HCT116 (cell line): ENCODE results near the gene KLF11. TPM values are rescaled to one million over a fixed set of nuclear protein-coding genes. Genes with fewer than 3 reads are reported as not detected.

Experiments
- ATAC-seq: fragments of 200-7000 bp; cut with Tn5 transposase; 2 replicates; pipeline ENCODE4 v1.9.1; 2020; ENCODE audit warnings: mild to moderate bottlenecking, moderate library complexity
- BruUV-seq: library from RNA; stranded (reverse); fragments of 400-500 nt; replicated peaks from 2 replicates; lab custom pipeline; 2021; lab: Mats Ljungman, UMichigan
- CTCF ChIA-PET: fragments of 300-600 bp; sonication (Branson Sonifier 250); formaldehyde crosslinking; loops from one replicate; lab custom pipeline; 2021; ENCODE audit warnings: antibody characterized with exemption; lab: Charles Lee
- POLR2A ChIA-PET: fragments of 300-600, 350-600 bp; sonication (Branson Sonifier 250); formaldehyde crosslinking; loops from one replicate; lab custom pipeline; 2021; ENCODE audit warnings: antibody characterized with exemption; lab: Charles Lee
- RAD21 ChIA-PET, 2 experiments: fragments of 300-600 bp; sonication (Branson Sonifier 250); formaldehyde crosslinking; loops; one replicate each; lab custom pipeline; 2023; ENCODE audit warnings: low total read pairs in 2 of 2; ENCODE audit not compliant: uncharacterized antibody in 2 of 2, unreplicated experiment in 2 of 2, low non-redundant PET in 1 of 2; lab: Charles Lee
- DNase-seq: peaks from one replicate; pipeline ENCODE4 v3.0.0-alpha.2; 2010; ENCODE audit warnings: low read depth, low spot score
- H2AFZ ChIP-seq: fragments of 200-600 bp; shearing (Covaris generic), sonication (generic); 2 replicates; pipeline ENCODE4 v1.6.1; 2017; ENCODE audit warnings: low read depth, mixed run types, mixed read lengths, antibody characterized with exemption, low read length; ENCODE audit not compliant: poor library complexity, severe bottlenecking
- H3K27ac ChIP-seq: 2 replicates; pipeline ENCODE4 v1.5.1; 2012; ENCODE audit warnings: low read depth, low read length
- H3K27me3 ChIP-seq: fragments of 200-600 bp; sonication (generic); 2 replicates; pipeline ENCODE4 v1.6.1; 2016; ENCODE audit warnings: mixed run types, low read length, mixed read lengths; ENCODE audit not compliant: insufficient read depth
- H3K36me3 ChIP-seq, 2 experiments: fragments of 200-500 bp in 1 of 2; fragments of 200-600 bp in 1 of 2; sonication (Bioruptor generic) in 1 of 2; sonication (generic) in 1 of 2; 2 replicates each; pipeline versions ENCODE4 v1.5.1 to v1.6.1; 2014 to 2016; ENCODE audit warnings: low read length in 2 of 2, inconsistent platforms in 1 of 2, mixed read lengths in 1 of 2, mixed run types in 1 of 2; ENCODE audit not compliant: insufficient read depth in 2 of 2, control insufficient read depth in 1 of 2
- H3K4me1 ChIP-seq, 2 experiments: fragments of 200-600 bp in 1 of 2; sonication (generic) in 1 of 2; 2 replicates each; pipeline versions ENCODE4 v1.5.1 to v1.6.1; 2012 to 2017; ENCODE audit warnings: low read length in 2 of 2, inconsistent platforms in 1 of 2, mild to moderate bottlenecking in 1 of 2, mixed read lengths in 1 of 2, mixed run types in 1 of 2, moderate library complexity in 1 of 2; ENCODE audit not compliant: insufficient read depth in 2 of 2, control insufficient read depth in 1 of 2
- H3K4me2 ChIP-seq: fragments of 200-600 bp; sonication (generic); 2 replicates; pipeline ENCODE4 v1.6.1; 2017; ENCODE audit warnings: mixed run types, low read length, mixed read lengths
- H3K4me3 ChIP-seq, 2 experiments: fragments of 200-600 bp in 1 of 2; sonication (generic) in 1 of 2; replicated peaks in 1 of 2; 2 replicates each; pipeline ENCODE4 v1.5.1; 2011 to 2016; ENCODE audit warnings: low read length in 2 of 2, control low read depth in 1 of 2, low read depth in 1 of 2, mild to moderate bottlenecking in 1 of 2, mixed read lengths in 1 of 2, mixed run types in 1 of 2
- H3K79me2 ChIP-seq: fragments of 200-600 bp; sonication (generic); 2 replicates; pipeline ENCODE4 v1.6.1; 2017; ENCODE audit warnings: mild to moderate bottlenecking, mixed run types, low read length, moderate library complexity, mixed read lengths; ENCODE audit not compliant: insufficient read depth
- H3K9ac ChIP-seq: fragments of 200-600 bp; sonication (generic); 2 replicates; pipeline ENCODE4 v1.6.1; 2016; ENCODE audit warnings: low read length, mixed read lengths
- H3K9me2 ChIP-seq: fragments of 200-600 bp; sonication (generic), shearing (Covaris generic); 2 replicates; pipeline ENCODE4 v1.6.1; 2017; ENCODE audit warnings: mixed run types, mild to moderate bottlenecking, moderate library complexity; ENCODE audit not compliant: insufficient read depth
- H3K9me3 ChIP-seq, 2 experiments: fragments of 200-500 bp in 1 of 2; fragments of 200-600 bp in 1 of 2; sonication (Bioruptor generic) in 1 of 2; sonication (generic) in 1 of 2; 2 replicates each; pipeline ENCODE4 v1.6.1; 2014 to 2017; ENCODE audit warnings: low read length in 2 of 2, mixed read lengths in 2 of 2, inconsistent platforms in 1 of 2, low read depth in 1 of 2, mild to moderate bottlenecking in 1 of 2, mixed run types in 1 of 2, moderate library complexity in 1 of 2; ENCODE audit not compliant: control insufficient read depth in 1 of 2, insufficient read depth in 1 of 2
- H4K20me1 ChIP-seq: fragments of 200-600 bp; sonication (generic), shearing (Covaris generic); 2 replicates; pipeline ENCODE4 v1.6.1; 2017; ENCODE audit warnings: mixed run types, mild to moderate bottlenecking, moderate library complexity; ENCODE audit not compliant: insufficient read depth
- EGR1 ChIP-seq: IDR thresholded peaks from 2 replicates; pipeline ENCODE4 v1.6.1; 2012; ENCODE audit warnings: low read depth
- EZH2 ChIP-seq: fragments of 200-600 bp; sonication (generic); IDR thresholded peaks from 2 replicates; pipeline ENCODE4 v1.6.1; 2017; ENCODE audit warnings: antibody characterized with exemption, mixed run types
- EZH2phosphoT487 ChIP-seq: fragments of 200-600 bp; IDR thresholded peaks from 2 replicates; pipeline ENCODE4 v1.6.1; 2018; ENCODE audit warnings: antibody characterized with exemption, borderline replicate concordance
- FOSL1 ChIP-seq: IDR thresholded peaks from 2 replicates; pipeline ENCODE4 v1.6.1; 2012; ENCODE audit warnings: low read depth
- JUND ChIP-seq: IDR thresholded peaks from 2 replicates; pipeline ENCODE4 v1.6.1; 2012
- POLR2AphosphoS5 ChIP-seq: IDR thresholded peaks from 2 replicates; pipeline ENCODE4 v1.6.1; 2011; ENCODE audit warnings: mild to moderate bottlenecking, low read depth, low read length, moderate library complexity
- RAD21 ChIP-seq: IDR thresholded peaks from 2 replicates; pipeline ENCODE4 v1.6.1; 2012; ENCODE audit warnings: low read depth, mild to moderate bottlenecking
- REST ChIP-seq: IDR thresholded peaks from 2 replicates; pipeline ENCODE4 v1.6.1; 2012; ENCODE audit warnings: low read depth
- SIN3A ChIP-seq: IDR thresholded peaks from 2 replicates; pipeline ENCODE4 v1.6.1; 2012; ENCODE audit warnings: low read depth
- SP1 ChIP-seq: IDR thresholded peaks from 2 replicates; pipeline ENCODE4 v1.6.1; 2012; ENCODE audit warnings: low read depth
- TCF7L2 ChIP-seq: IDR thresholded peaks from 2 replicates; pipeline ENCODE4 v1.7.0; 2011; ENCODE audit warnings: borderline replicate concordance, inconsistent platforms; ENCODE audit not compliant: insufficient read depth, insufficient read length; ENCODE audit errors: extremely low read depth
- intact Hi-C: fragments of 100-400 bp; cut with micrococcal nuclease; formaldehyde crosslinking; loops from 2 replicates; pipeline ENCODE4 v1.10.0; 2022
- total RNA-seq: library from RNA; stranded (reverse); gene quantifications from one replicate; pipeline ENCODE4 v1.2.1, GENCODE V29; 2021; ENCODE audit not compliant: unreplicated experiment

The KLF11 gene
- total RNA-seq, 1 experiment from 2014 or later: 9.0 TPM

DNA sequence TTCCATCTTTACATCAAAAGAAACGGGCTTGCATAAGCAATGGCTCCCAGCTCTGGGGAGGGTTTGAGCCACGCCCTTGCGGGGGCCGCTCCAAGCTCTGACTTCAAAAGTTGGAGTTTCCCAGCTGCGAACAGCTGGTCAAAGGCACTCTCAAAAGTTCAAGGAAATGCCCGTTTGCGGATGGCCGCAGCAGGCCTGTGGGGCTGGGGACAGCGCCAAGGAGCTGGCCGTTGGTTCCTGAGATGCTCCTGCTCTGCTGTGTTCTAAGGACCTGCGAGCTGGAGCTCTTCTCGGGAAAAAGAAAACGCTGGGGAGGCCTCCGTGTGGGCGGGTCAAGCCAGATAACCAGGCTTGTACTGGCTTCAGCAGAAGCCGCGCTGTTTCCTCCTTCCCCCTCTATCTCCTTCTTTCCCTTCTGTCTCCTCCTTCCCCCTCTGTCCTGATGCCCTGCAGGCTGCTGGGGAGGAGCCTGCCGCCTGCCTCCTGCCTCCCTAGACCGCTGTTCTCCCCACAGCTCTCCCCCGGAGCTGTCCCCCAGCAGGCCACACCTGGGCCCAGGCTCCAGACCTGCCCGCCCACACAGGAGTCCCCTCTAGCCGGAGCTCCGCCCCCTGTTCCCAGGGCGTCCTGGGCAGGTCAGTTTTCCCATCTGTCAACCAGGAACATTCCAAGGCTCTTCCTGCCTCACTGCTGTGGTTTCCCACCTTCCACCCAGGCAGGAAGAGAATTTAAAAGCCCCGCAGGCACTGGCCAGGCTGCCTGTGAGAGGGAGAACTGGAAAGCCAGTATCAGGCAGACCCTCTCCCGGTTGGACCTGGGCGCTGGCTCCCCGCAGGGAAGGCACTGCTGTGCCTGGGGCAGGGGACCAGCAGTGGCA lies 14.1 kb downstream of the KLF11 start:
- intact Hi-C loops: no loop called here
- TF ChIP-seq TCF7L2: no peak
- TF ChIP-seq SIN3A: 0 out of 2 replicates have a peak, but pooled peaks have one; percentile 28
- TF ChIP-seq EGR1: peak; percentile 87
- TF ChIP-seq POLR2AphosphoS5: peak; percentile 64
- TF ChIP-seq, all 23 proteins: peak for 3
- H3K9me3 ChIP-seq: no peaks in the 10 kb centered on the region
- no peak for DNase-seq
- H3K27ac ChIP-seq: peak overlapping the region; percentile 54
- no peaks in the 10 kb centered on the region for H3K79me2 ChIP-seq
- peak overlapping the region; percentile 77 for H3K4me2 ChIP-seq
- peak; percentile 96 for ATAC-seq
- peaks cover 0 to 4% of the 10 kb centered on the region in 2 experiments; a peak in 1 of 4 replicates for H3K36me3 ChIP-seq
- ChIA-PET POLR2A (interaction anchor here (1.0 kb wide), 1 partner anchor 214 kb away, joined by 3 read pairs; the partner anchor contains the start of gene TAF1B), CTCF (interaction anchor here (0.5 to 2.3 kb wide), 16 partner anchors 9 to 636 kb away, joined by 3 to 20 read pairs (median 5); no protein-coding TSS in a partner anchor), RAD21 (interaction anchor here (0.9 to 1.0 kb wide), 2 partner anchors 40 to 258 kb away, joined by 3 read pairs; no protein-coding TSS in a partner anchor)
- H3K27me3 ChIP-seq: no peaks in the 10 kb centered on the region
- no peaks in the 10 kb centered on the region for H4K20me1 ChIP-seq
- H3K4me1 ChIP-seq: peaks cover 17 to 20% of the 10 kb centered on the region in 2 experiments
- H2AFZ ChIP-seq: peak overlapping the region; percentile 34
- no peaks in the 10 kb centered on the region for H3K9me2 ChIP-seq
- no TSS peak for BruUV-seq
- peak overlapping the region; percentile 42 for H3K9ac ChIP-seq
- peak overlapping the region; percentile 39 to 50 for H3K4me3 ChIP-seq

GRCh38 chr2:10058251-10059015 lies 15.1 kb downstream of the KLF11 start:
- H3K36me3 ChIP-seq: no peaks in the 10 kb centered on the region
- H3K27ac ChIP-seq: peak overlapping the region; percentile 54; the same call in 1 of the 2 replicates
- RAD21 ChIA-PET: interaction anchor here in 1 of 2 experiments (1.0 kb wide), 1 partner anchor 39 kb away, joined by 3 read pairs; no protein-coding TSS in a partner anchor
- H2AFZ ChIP-seq: no peak overlapping the region
- no peaks in the 10 kb centered on the region for H3K27me3 ChIP-seq
- H3K4me3 ChIP-seq: no peak overlapping the region
- H4K20me1 ChIP-seq: no peaks in the 10 kb centered on the region
- no peak overlapping the region for H3K9ac ChIP-seq
- no peaks in the 10 kb centered on the region for H3K9me2 ChIP-seq
- POLR2A ChIA-PET: no interaction called here
- peaks cover 17 to 20% of the 10 kb centered on the region in 2 experiments for H3K4me1 ChIP-seq
- 0 out of 2 replicates have a peak overlapping the region, but pooled peaks have one; percentile 77 for H3K4me2 ChIP-seq
- BruUV-seq: no TSS peak
- CTCF ChIA-PET: interaction anchor here (1.0 to 2.3 kb wide), 9 partner anchors 10 to 377 kb away, joined by 3 to 20 read pairs (median 5); no protein-coding TSS in a partner anchor
- intact Hi-C loops: no loop called here
- no peak for ATAC-seq
- H3K9me3 ChIP-seq: no peaks in the 10 kb centered on the region
- H3K79me2 ChIP-seq: no peaks in the 10 kb centered on the region
- no peak for DNase-seq
- TF ChIP-seq EZH2 (no peak), JUND (no peak), EGR1 (no peak), SP1 (no peak), RAD21 (peak; percentile 37; the same call in 1 of the 2 replicates), EZH2phosphoT487 (no peak), POLR2AphosphoS5 (no peak), REST (no peak), SIN3A (no peak), FOSL1 (no peak)
